ENCODE measurements around the gene KIAA2012. TPM values are rescaled to one million over a fixed set of nuclear protein-coding genes. Genes with fewer than 3 reads are reported as not detected.
A peak's percentile ranks its signal among the peaks of the same experiment; 100 is the strongest.

Gene KIAA2012
- total RNA-seq, 1 donor from 2014 or later: 1.3 TPM

GRCh38 chr2:202030691-202031090 lies 42.4 kb upstream of the KIAA2012 start:
- TF ChIP-seq, protein P1, sequence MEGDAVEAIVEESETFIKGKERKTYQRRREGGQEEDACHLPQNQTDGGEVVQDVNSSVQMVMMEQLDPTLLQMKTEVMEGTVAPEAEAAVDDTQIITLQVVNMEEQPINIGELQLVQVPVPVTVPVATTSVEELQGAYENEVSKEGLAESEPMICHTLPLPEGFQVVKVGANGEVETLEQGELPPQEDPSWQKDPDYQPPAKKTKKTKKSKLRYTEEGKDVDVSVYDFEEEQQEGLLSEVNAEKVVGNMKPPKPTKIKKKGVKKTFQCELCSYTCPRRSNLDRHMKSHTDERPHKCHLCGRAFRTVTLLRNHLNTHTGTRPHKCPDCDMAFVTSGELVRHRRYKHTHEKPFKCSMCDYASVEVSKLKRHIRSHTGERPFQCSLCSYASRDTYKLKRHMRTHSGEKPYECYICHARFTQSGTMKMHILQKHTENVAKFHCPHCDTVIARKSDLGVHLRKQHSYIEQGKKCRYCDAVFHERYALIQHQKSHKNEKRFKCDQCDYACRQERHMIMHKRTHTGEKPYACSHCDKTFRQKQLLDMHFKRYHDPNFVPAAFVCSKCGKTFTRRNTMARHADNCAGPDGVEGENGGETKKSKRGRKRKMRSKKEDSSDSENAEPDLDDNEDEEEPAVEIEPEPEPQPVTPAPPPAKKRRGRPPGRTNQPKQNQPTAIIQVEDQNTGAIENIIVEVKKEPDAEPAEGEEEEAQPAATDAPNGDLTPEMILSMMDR (conservative IDR thresholded peaks at IDR 0.05): no peak
- Mint-ChIP-seq H3K4me1 (ENCODE audit: unreplicated experiment) (peaks cover 12% of the 10 kb centered on the region), H3K4me3 (peak overlapping the region; percentile 95), H3K36me3 (no peaks in the 10 kb centered on the region), H3K9me3 (no peaks in the 10 kb centered on the region), H3K27me3 (peaks cover 14% of the 10 kb centered on the region), H3K27ac (peak overlapping the region; percentile 95)
- DNase-seq (ENCODE audit: extremely low spot score, unreplicated experiment): no peak

DNA sequence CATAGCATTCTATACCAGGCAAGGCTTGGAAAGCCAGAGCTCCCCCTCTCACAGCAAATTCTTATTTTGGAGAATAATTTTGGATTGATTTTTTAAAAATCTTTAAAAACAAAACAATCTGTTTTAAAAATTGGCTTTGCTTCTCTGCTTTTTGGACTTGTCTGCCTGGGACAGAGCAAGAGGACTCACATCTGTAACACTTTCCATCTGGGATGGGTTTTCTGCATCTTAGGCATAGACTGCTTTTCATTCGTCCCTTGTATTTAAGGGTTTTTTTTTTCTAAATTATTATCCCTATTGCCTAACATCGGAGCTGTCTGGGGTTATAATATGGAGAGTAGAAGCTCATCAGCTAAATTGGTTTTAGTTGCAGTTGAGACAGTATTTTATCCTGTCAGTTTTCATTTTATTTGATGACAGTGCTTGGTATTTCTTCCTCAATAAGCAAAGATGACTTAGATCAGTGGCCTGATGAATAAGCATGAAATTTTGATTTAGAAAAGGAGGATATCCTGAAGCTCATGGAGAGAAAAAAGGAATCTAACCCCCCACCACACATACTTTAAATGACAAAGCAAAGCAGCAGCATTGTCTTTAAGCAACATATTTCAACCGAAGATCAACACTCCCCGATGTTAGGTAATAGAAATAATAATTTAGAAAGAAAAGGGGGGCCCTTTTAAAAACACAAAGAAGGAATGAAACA lies 41.7 kb upstream of the KIAA2012 start:
- TF ChIP-seq, protein P1 (conservative IDR thresholded peaks at IDR 0.05): no peak
- Mint-ChIP-seq H3K9me3 (no peaks in the 10 kb centered on the region), H3K4me1 (ENCODE audit: unreplicated experiment) (peaks cover 12% of the 10 kb centered on the region), H3K36me3 (no peaks in the 10 kb centered on the region), H3K27me3 (peaks cover 12% of the 10 kb centered on the region), H3K27ac (peak overlapping the region; percentile 95), H3K4me3 (peak overlapping the region; percentile 95)
- no peak for DNase-seq (ENCODE audit: extremely low spot score, unreplicated experiment)

- peaks cover 12% of the 10 kb centered on the region for H3K4me1 Mint-ChIP-seq (ENCODE audit: unreplicated experiment)
- peak; percentile 85 for DNase-seq (ENCODE audit: extremely low spot score, unreplicated experiment)
Measured at GRCh38 chr2:202032846-202033316, 40.2 kb upstream of the KIAA2012 start.

GRCh38 chr2:202033317-202034248 lies 39.5 kb upstream of the KIAA2012 start, which contains the start of gene FZD7:
Gene FZD7 (plus strand): TSS chr2:202033855. CDS start chr2:202034648, 793 bp downstream.
- H3K36me3 Mint-ChIP-seq: peaks cover 6% of the 10 kb centered on the region
- H3K9me3 Mint-ChIP-seq: no peaks in the 10 kb centered on the region
- H3K27ac Mint-ChIP-seq: peak within 1 kb of the TSS; percentile 95
- TF ChIP-seq, protein P1 (conservative IDR thresholded peaks at IDR 0.05): peak; percentile 40
- peaks cover 11% of the 10 kb centered on the region for H3K27me3 Mint-ChIP-seq
- peak within 1 kb of the TSS; percentile 95 for H3K4me3 Mint-ChIP-seq
- peak; percentile 94 for DNase-seq (ENCODE audit: extremely low spot score, unreplicated experiment)
- H3K4me1 Mint-ChIP-seq (ENCODE audit: unreplicated experiment): peaks cover 15% of the 10 kb centered on the region

More at GRCh38 chr2:202032846-202033316, 40.2 kb upstream of the KIAA2012 start:
- Mint-ChIP-seq H3K9me3 (no peaks in the 10 kb centered on the region), H3K27me3 (peaks cover 11% of the 10 kb centered on the region), H3K4me3 (peak overlapping the region; percentile 95), H3K27ac (peak overlapping the region; percentile 95), H3K36me3 (peaks cover 3% of the 10 kb centered on the region)
- TF ChIP-seq, protein P1 (conservative IDR thresholded peaks at IDR 0.05): no peak

DNA sequence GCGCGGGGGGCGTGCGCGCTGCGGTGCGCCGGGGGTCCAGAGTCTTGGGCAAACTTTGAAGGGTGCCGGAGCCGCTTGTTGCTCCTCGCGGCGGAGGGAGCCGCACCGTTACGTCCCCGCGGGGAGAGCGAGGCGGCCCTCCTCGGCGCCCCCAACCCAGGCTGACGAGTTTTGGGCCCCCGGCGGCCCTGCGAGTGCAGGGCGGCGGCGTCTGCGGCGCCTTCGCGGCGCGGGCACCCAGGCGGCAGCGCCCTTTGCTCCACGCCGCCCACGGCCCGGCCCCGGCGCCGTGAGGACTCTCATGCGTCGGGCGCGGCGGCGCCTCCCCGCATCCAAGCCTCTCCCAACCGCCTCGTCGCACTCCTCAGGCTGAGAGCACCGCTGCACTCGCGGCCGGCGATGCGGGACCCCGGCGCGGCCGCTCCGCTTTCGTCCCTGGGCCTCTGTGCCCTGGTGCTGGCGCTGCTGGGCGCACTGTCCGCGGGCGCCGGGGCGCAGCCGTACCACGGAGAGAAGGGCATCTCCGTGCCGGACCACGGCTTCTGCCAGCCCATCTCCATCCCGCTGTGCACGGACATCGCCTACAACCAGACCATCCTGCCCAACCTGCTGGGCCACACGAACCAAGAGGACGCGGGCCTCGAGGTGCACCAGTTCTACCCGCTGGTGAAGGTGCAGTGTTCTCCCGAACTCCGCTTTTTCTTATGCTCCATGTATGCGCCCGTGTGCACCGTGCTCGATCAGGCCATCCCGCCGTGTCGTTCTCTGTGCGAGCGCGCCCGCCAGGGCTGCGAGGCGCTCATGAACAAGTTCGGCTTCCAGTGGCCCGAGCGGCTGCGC lies 38.6 kb upstream of the KIAA2012 start:
- peaks cover 8% of the 10 kb centered on the region for H3K36me3 Mint-ChIP-seq
- DNase-seq (ENCODE audit: extremely low spot score, unreplicated experiment): peak; percentile 72
- peak overlapping the region; percentile 90 for H3K4me3 Mint-ChIP-seq
- peaks cover 11% of the 10 kb centered on the region for H3K27me3 Mint-ChIP-seq
- peak overlapping the region; percentile 80 for H3K27ac Mint-ChIP-seq
- peaks cover 22% of the 10 kb centered on the region for H3K4me1 Mint-ChIP-seq (ENCODE audit: unreplicated experiment)
- TF ChIP-seq, protein P1 (conservative IDR thresholded peaks at IDR 0.05): no peak
- H3K9me3 Mint-ChIP-seq: no peaks in the 10 kb centered on the region
